Gastrocnemius medialis (tissue), 4 donors: ENCODE data around the gene DPP8.

Experiments
- CTCF ChIP-seq, 5 experiments: fragments of 450-650 bp in 3 of 5; fragments of 200-600 bp in 2 of 5; sonication (generic) in 2 of 5; IDR thresholded peaks in 4 of 5; conservative IDR thresholded peaks in 1 of 5; 1 replicate in 4 of 5; 2 replicates in 1 of 5; pipeline ENCODE4 v1.5.1; 2016 to 2019; ENCODE audit warnings: antibody characterized with exemption in 5 of 5, mild to moderate bottlenecking in 3 of 5, moderate library complexity in 3 of 5
- POLR2A ChIP-seq, 2 donors: fragments of 450-650 bp; IDR thresholded peaks; one replicate each; pipeline ENCODE4 v1.6.1; 2017; ENCODE audit warnings: antibody characterized with exemption in 2 of 2, mild to moderate bottlenecking in 2 of 2, moderate library complexity in 2 of 2

- TF ChIP-seq POLR2A (IDR thresholded peaks at IDR 0.05), result no peak
- no peak for TF ChIP-seq CTCF (IDR thresholded peaks at IDR 0.05 in 4 of 5, conservative IDR thresholded peaks at IDR 0.05 in 1 of 5)
Measured at GRCh38 chr15:65484876-65485275, 32.6 kb downstream of the DPP8 start.
